Right atrium auricular region (tissue), 2 donors: ENCODE measurements around the gene GSTM2. TPM values are rescaled to one million over a fixed set of nuclear protein-coding genes. Genes with fewer than 3 reads are reported as not detected.
"Not testable (repeated sequence)": the region's sequence is repeated elsewhere in the genome, so short reads cannot be mapped to it uniquely, and the experiment has no call there.

Experiments used
- DNase-seq: peaks from one replicate; pipeline ENCODE4 v3.0.0-alpha.2; 2019; ENCODE audit warnings: low spot score
- H3K27ac ChIP-seq, 2 donors: fragments of 200-600 bp; sonication (generic); 1 replicate in 1 of 2; 2 replicates in 1 of 2; pipeline ENCODE4 v1.5.1; 2016 to 2019
- H3K27me3 ChIP-seq, 2 donors: fragments of 200-600 bp; sonication (generic); one replicate each; pipeline versions ENCODE4 v1.5.1 to v1.6.0; 2017 to 2019
- H3K36me3 ChIP-seq: fragments of 200-600 bp; sonication (generic); one replicate; pipeline ENCODE4 v1.5.1; 2016
- H3K4me1 ChIP-seq, 2 donors: fragments of 200-600 bp; sonication (generic); one replicate each; pipeline versions ENCODE4 v1.5.1 to v1.6.0; 2017 to 2019
- H3K4me3 ChIP-seq, 2 donors: fragments of 200-600 bp; sonication (generic); 1 replicate in 1 of 2; 2 replicates in 1 of 2; pipeline ENCODE4 v1.5.1; 2017 to 2019; ENCODE audit warnings: mild to moderate bottlenecking in 1 of 2, moderate library complexity in 1 of 2
- H3K9me3 ChIP-seq, 2 donors: fragments of 200-600 bp; sonication (generic); one replicate each; pipeline ENCODE4 v1.5.1; 2019
- CTCF ChIP-seq, 2 donors: fragments of 200-600 bp; sonication (generic); IDR thresholded peaks; one replicate each; pipeline ENCODE4 v1.5.1; 2019; ENCODE audit warnings: antibody characterized with exemption in 2 of 2
- total RNA-seq, 2 donors: library from RNA; depleted of rRNA; stranded (reverse); fragments of >200 nt; gene quantifications; one replicate each; pipeline ENCODE4 v1.1.0, GENCODE V29; 2016

The GSTM2 gene
- total RNA-seq, 2 donors from 2014 or later, result 31.7 to 53.8 TPM

- DNase-seq, result no peak
These were observed 23.9 kb downstream of the GSTM2 start for GRCh38 chr1:109691759-109692158.

GRCh38 chr1:109694400-109694799, 26.5 kb downstream of the GSTM2 start:
- DNase-seq, H3K27me3 ChIP-seq, H3K4me3 ChIP-seq, H3K27ac ChIP-seq, H3K9me3 ChIP-seq, H3K36me3 ChIP-seq, H3K4me1 ChIP-seq: not testable (repeated sequence)

More at GRCh38 chr1:109691759-109692158, 23.9 kb downstream of the GSTM2 start:
- Histone ChIP-seq H3K27ac (no peak overlapping the region), H3K4me1 (no peaks in the 10 kb centered on the region), H3K36me3 (no peaks in the 10 kb centered on the region), H3K4me3 (no peak overlapping the region), H3K9me3 (no peaks in the 10 kb centered on the region), H3K27me3 (no peaks in the 10 kb centered on the region)
- TF ChIP-seq CTCF (IDR thresholded peaks at IDR 0.05), result no peak

- DNase-seq, H3K36me3 ChIP-seq, H3K4me1 ChIP-seq, H3K4me3 ChIP-seq, H3K9me3 ChIP-seq, H3K27me3 ChIP-seq, H3K27ac ChIP-seq: not testable (repeated sequence)
These were observed 27.3 kb downstream of the GSTM2 start for GRCh38 chr1:109695138-109695537.

GRCh38 chr1:109697066-109697465, 29.2 kb downstream of the GSTM2 start:
- H3K4me3 ChIP-seq, result no peak overlapping the region
- H3K27me3 ChIP-seq, result no peaks in the 10 kb centered on the region
- TF ChIP-seq CTCF (IDR thresholded peaks at IDR 0.05), result no peak
- no peaks in the 10 kb centered on the region for H3K9me3 ChIP-seq
- H3K36me3 ChIP-seq, result no peaks in the 10 kb centered on the region
- no peaks in the 10 kb centered on the region for H3K4me1 ChIP-seq
- DNase-seq, result no peak
- H3K27ac ChIP-seq, result no peak overlapping the region

- H3K27ac ChIP-seq, H3K9me3 ChIP-seq, H3K4me1 ChIP-seq, H3K36me3 ChIP-seq, H3K4me3 ChIP-seq, H3K27me3 ChIP-seq, DNase-seq: not testable (repeated sequence)
These were observed 30.0 kb downstream of the GSTM2 start for GRCh38 chr1:109697861-109698260.

- H3K4me3 ChIP-seq, H3K4me1 ChIP-seq, DNase-seq, H3K27me3 ChIP-seq, H3K27ac ChIP-seq, H3K9me3 ChIP-seq, H3K36me3 ChIP-seq: not testable (repeated sequence)
These were observed 35.1 kb downstream of the GSTM2 start for GRCh38 chr1:109702940-109703339.

- Histone ChIP-seq H3K4me1 (no peaks in the 10 kb centered on the region), H3K9me3 (peaks cover 0 to 9% of the 10 kb centered on the region in 2 donors), H3K36me3 (no peaks in the 10 kb centered on the region), H3K27me3 (no peaks in the 10 kb centered on the region), H3K27ac (no peak overlapping the region), H3K4me3 (no peak overlapping the region)
- no peak for DNase-seq
- no peak for TF ChIP-seq CTCF (IDR thresholded peaks at IDR 0.05)
These were observed 36.3 kb downstream of the GSTM2 start for GRCh38 chr1:109704173-109704572.

- no peak for TF ChIP-seq CTCF (IDR thresholded peaks at IDR 0.05)
- H3K36me3 ChIP-seq, result no peaks in the 10 kb centered on the region
- H3K27ac ChIP-seq, result no peak overlapping the region
- DNase-seq, result no peak
- H3K9me3 ChIP-seq, result peaks cover 0 to 13% of the 10 kb centered on the region in 2 donors
- H3K4me3 ChIP-seq, result no peak overlapping the region
- H3K4me1 ChIP-seq, result no peaks in the 10 kb centered on the region
- H3K27me3 ChIP-seq, result no peaks in the 10 kb centered on the region
These were observed 37.6 kb downstream of the GSTM2 start for GRCh38 chr1:109705411-109705810.

- not testable (repeated sequence) for H3K4me3 ChIP-seq, H3K27ac ChIP-seq, H3K27me3 ChIP-seq, DNase-seq, H3K4me1 ChIP-seq, H3K36me3 ChIP-seq
- H3K9me3 ChIP-seq, result peaks cover 0 to 13% of the 10 kb centered on the region in 2 donors
These were observed 41.1 kb downstream of the GSTM2 start for GRCh38 chr1:109708949-109709348.

GRCh38 chr1:109709822-109710221, 42.0 kb downstream of the GSTM2 start:
- H3K9me3 ChIP-seq, result peaks cover 0 to 13% of the 10 kb centered on the region in 2 donors
- H3K4me3 ChIP-seq, H3K27me3 ChIP-seq, DNase-seq, H3K4me1 ChIP-seq, H3K36me3 ChIP-seq, H3K27ac ChIP-seq: not testable (repeated sequence)

- not testable (repeated sequence) for DNase-seq, H3K36me3 ChIP-seq, H3K4me1 ChIP-seq, H3K27me3 ChIP-seq
- H3K9me3 ChIP-seq, result peaks cover 0 to 13% of the 10 kb centered on the region in 2 donors
- peak within 1 kb of the TSS in 1 of 2 donors; percentile 3 for H3K27ac ChIP-seq
- H3K4me3 ChIP-seq, result peak within 1 kb of the TSS; percentile 22 to 25
These were observed 43.9 kb downstream of the GSTM2 start, which contains the start of gene GSTM5 for GRCh38 chr1:109711593-109712320. Gene GSTM5 (plus strand): TSS chr1:109712251. CDS start chr1:109712313, 62 bp downstream.
